K562 (cell line): Measurements from ENCODE around the gene RAB6C.
"Not testable (repeated sequence)": the region's sequence is repeated elsewhere in the genome, so short reads cannot be mapped to it uniquely, and the experiment has no call there.

Experiments
- CHD4 ChIP-seq: fragments of 200-600 bp; sonication (generic); IDR thresholded peaks from 3 replicates; pipeline ENCODE4 v1.6.1; 2012; ENCODE audit warnings: low read depth, mild to moderate bottlenecking, mixed read lengths, low read length, inconsistent platforms; ENCODE audit not compliant: insufficient read depth, insufficient replicate concordance, poor library complexity, severe bottlenecking
- CTCF ChIP-seq, 3 experiments: IDR thresholded peaks in 2 of 3; conservative IDR thresholded peaks in 1 of 3; 2 replicates each; pipeline ENCODE4 v1.5.1; 2011 to 2012; ENCODE audit warnings: low read length in 3 of 3, mild to moderate bottlenecking in 3 of 3, control low read depth in 2 of 3, improper control_type of control experiment in 1 of 3, inconsistent platforms in 1 of 3, low read depth in 1 of 3, mixed read lengths in 1 of 3, moderate library complexity in 1 of 3; ENCODE audit not compliant: insufficient read depth in 2 of 3
- ERF ChIP-seq: fragments of 450-650 bp; formaldehyde crosslinking; IDR thresholded peaks from 2 replicates; pipeline ENCODE4 v1.4.0; 2020; ENCODE audit warnings: mild to moderate bottlenecking, mixed read lengths
- EZH2 ChIP-seq: IDR thresholded peaks from 2 replicates; pipeline ENCODE4 v1.6.1; 2012; ENCODE audit warnings: low read depth, mild to moderate bottlenecking, inconsistent platforms, low read length, borderline replicate concordance
- HDAC2 ChIP-seq: fragments of 450-650 bp; IDR thresholded peaks from 2 replicates; pipeline ENCODE4 v1.6.1; 2016; ENCODE audit warnings: mild to moderate bottlenecking
- POLR2AphosphoS2 ChIP-seq: IDR thresholded peaks from 2 replicates; pipeline ENCODE4 v1.6.1; 2012; ENCODE audit warnings: low read length, improper control_type of control experiment
- RFX1 ChIP-seq: fragments of 450-650 bp; IDR thresholded peaks from 2 replicates; pipeline ENCODE4 v1.6.1; 2016; ENCODE audit warnings: mild to moderate bottlenecking, moderate library complexity
- SMAD3 ChIP-seq: fragments of 450-650 bp; formaldehyde crosslinking; conservative IDR thresholded peaks from 2 replicates; pipeline ENCODE4 v1.4.0; 2020; ENCODE audit warnings: mild to moderate bottlenecking
- STAT5A ChIP-seq: IDR thresholded peaks from 2 replicates; pipeline ENCODE4 v1.6.1; 2012; ENCODE audit warnings: low read length, inconsistent platforms, borderline replicate concordance
- TAF1 ChIP-seq: IDR thresholded peaks from 2 replicates; pipeline ENCODE4 v1.6.1; 2011; ENCODE audit warnings: mild to moderate bottlenecking, low read length, moderate library complexity; ENCODE audit not compliant: insufficient read depth, control insufficient read depth, severe bottlenecking; ENCODE audit errors: extremely low read depth
- TBL1XR1 ChIP-seq, 2 experiments: IDR thresholded peaks; 2 replicates each; pipeline ENCODE4 v1.6.1; 2012; ENCODE audit warnings: improper control_type of control experiment in 2 of 2, low read length in 2 of 2, mild to moderate bottlenecking in 1 of 2
- TCF3 ChIP-seq: sonication (generic); formaldehyde crosslinking; IDR thresholded peaks from 2 replicates; pipeline ENCODE4 v1.4.0; 2020; ENCODE audit warnings: mild to moderate bottlenecking, missing genetic modification reagents
- TSC22D4 ChIP-seq: fragments of 450-650 bp; IDR thresholded peaks from 2 replicates; pipeline ENCODE4 v1.6.1; 2016; ENCODE audit warnings: missing genetic modification characterization, missing biosample characterization, control low read depth

GRCh38 chr2:129938850-129939471 lies 40.5 kb upstream of the RAB6C start:
- not testable (repeated sequence) for TF ChIP-seq TAF1; CTCF (IDR thresholded peaks at IDR 0.05 in 2 of 3, conservative IDR thresholded peaks at IDR 0.05 in 1 of 3; ENCODE audit: insufficient read depth in 2 of 3, low read depth in 1 of 3, low read length in 3 of 3); SMAD3 (CRISPR knock-in tag); CHD4; ERF (CRISPR knock-in tag); POLR2AphosphoS2; EZH2; RFX1; TCF3 (CRISPR knock-in tag); TSC22D4 (tag); HDAC2; TBL1XR1 (IDR thresholded peaks at IDR 0.05; ENCODE audit: low read length in 2 of 2); STAT5A
